RPMI8226 (cell line): ENCODE data around the gene RASGRP4.
"Not testable (repeated sequence)": the region's sequence is repeated elsewhere in the genome, so short reads cannot be mapped to it uniquely, and the experiment has no call there.

Experiments used
- DNase-seq: peaks from one replicate; pipeline ENCODE4 v3.0.0-alpha.2; 2015

The RASGRP4 gene, protein sequence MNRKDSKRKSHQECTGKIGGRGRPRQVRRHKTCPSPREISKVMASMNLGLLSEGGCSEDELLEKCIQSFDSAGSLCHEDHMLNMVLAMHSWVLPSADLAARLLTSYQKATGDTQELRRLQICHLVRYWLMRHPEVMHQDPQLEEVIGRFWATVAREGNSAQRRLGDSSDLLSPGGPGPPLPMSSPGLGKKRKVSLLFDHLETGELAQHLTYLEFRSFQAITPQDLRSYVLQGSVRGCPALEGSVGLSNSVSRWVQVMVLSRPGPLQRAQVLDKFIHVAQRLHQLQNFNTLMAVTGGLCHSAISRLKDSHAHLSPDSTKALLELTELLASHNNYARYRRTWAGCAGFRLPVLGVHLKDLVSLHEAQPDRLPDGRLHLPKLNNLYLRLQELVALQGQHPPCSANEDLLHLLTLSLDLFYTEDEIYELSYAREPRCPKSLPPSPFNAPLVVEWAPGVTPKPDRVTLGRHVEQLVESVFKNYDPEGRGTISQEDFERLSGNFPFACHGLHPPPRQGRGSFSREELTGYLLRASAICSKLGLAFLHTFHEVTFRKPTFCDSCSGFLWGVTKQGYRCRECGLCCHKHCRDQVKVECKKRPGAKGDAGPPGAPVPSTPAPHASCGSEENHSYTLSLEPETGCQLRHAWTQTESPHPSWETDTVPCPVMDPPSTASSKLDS

DNA sequence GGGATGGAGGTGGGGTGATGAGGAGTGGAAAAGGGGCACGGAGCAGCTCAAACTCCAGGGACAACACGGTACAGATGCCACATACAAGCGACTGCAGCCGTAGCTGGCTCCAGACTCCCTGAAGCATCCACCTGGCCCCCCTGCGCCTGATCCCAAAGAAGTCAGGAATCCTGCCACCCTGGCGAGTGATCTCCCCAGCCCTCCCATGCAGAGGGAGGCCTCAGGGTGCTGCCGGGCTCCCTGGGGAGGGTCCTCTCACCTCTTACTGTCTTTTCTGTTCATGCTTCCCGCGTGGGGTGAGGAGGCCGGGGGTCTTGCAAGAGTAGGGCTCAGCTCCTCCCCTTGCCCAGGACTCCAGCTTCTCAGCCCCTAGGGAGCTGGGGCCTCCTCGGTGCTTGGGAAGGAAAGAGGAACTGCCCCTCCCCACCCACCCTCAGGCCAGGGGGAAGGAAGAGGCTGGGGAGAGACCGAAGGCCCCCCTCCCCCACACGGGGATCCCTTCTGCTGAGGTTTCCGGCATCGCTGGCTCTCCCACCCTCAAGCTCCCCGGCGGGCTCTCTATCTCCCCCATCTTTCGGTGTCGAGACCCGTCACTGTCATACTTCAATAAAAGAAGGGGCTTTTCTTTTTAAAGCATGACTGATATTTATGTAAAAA, at the start of gene RASGRP4:
TSS of gene RASGRP4 (minus strand) at position 410 of the 657 bp plus-strand sequence. CDS start at position 282, 128 bp downstream.
- DNase-seq = no peak

GRCh38 chr19:38475176-38475575, 49.2 kb upstream of the RASGRP4 start:
- no peak for DNase-seq

GRCh38 chr19:38473201-38473600, 47.2 kb upstream of the RASGRP4 start:
- no peak for DNase-seq

DNA sequence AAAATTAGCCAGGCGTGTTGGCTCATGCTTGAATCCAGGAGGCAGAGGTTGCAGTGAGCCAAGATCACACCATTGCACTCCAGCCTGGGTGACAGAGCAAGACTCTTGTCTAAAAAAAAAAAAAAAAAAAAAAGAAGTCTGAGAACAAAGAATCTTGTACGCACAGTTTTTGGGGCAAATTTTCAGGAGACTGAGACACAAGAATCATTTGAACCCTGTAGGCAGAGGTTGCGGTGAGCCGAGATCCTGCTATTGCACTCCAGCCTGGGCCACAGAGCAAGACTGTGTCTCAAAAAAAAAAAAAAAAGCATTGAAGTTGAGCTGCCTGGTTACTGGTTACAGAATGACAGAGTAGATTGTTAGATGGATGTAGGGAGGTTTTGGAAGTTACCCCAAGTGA, 46.7 kb upstream of the RASGRP4 start:
- DNase-seq = not testable (repeated sequence)

DNA sequence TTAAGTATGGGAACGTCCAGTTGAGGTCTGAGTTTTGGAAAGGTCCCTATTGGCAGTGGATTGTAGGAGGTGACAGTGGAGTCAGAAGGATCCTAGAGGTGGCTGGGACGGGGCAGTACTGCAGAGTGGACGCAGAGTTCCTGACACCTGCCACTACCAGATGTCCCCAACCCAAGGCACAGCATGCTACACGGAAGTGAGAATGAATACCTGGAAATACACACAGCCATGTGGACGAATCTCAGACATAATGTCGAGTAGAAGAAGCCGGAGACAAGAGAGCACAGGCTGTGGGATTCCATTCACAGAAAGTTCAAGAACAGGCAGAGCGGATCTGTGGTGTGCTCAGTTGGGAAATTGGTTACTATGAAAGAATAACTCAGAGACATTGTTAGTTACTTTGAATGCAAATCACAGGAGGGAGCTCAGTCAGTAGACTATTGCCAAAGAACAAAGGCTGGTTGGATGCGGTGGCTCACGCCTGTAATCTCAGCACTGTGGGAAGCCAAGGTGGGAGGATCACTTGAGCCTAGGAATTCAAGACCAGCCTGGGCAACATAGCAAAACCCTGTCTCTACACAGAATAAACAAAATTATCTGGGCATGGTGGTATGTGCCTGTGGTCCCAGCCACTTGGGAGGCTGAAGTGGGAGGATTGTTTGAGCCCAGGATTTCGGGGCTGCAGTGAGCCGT, 44.9 kb upstream of the RASGRP4 start:
- no peak for DNase-seq

GRCh38 chr19:38469151-38469550, 43.1 kb upstream of the RASGRP4 start:
- no peak for DNase-seq

GRCh38 chr19:38467541-38468525, 41.8 kb upstream of the RASGRP4 start:
- DNase-seq = no peak

GRCh38 chr19:38466050-38466449, 40.0 kb upstream of the RASGRP4 start:
- no peak for DNase-seq

- no peak for DNase-seq
Measured at GRCh38 chr19:38464421-38465082, 38.5 kb upstream of the RASGRP4 start.

- DNase-seq = no peak
Measured at GRCh38 chr19:38463365-38463764, 37.3 kb upstream of the RASGRP4 start.

GRCh38 chr19:38458991-38459390, 33.0 kb upstream of the RASGRP4 start:
- DNase-seq = no peak

DNA sequence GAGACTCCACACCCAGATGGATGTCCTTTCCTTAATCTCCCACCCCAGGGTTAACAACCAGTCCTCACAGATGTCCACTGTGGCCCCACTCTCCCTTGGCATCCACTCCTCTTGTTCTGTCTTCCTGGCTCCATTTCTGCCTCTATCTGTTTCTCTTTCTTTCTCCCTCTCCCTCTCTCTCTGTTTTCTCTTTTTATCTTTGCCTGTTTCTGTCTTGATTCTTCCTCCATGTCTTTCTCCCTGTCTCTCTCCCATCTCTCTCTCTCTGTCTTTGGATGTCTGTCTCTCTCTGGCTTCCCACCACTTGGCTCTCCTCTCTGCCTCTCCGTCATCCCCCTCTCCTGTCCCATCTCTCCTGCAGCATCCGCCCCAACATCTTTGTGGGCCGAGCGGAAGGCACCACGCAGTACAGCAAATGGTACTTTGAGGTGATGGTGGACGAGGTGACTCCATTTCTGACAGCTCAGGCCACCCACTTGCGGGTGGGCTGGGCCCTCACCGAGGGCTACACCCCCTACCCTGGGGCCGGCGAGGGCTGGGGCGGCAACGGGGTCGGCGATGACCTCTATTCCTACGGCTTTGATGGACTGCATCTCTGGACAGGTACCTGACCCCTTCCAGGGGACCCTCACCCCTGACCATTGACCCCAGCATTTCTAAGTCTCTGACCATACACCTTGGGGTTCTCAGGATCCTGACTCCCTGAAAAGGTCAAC, 31.8 kb upstream of the RASGRP4 start:
- DNase-seq = no peak

DNA sequence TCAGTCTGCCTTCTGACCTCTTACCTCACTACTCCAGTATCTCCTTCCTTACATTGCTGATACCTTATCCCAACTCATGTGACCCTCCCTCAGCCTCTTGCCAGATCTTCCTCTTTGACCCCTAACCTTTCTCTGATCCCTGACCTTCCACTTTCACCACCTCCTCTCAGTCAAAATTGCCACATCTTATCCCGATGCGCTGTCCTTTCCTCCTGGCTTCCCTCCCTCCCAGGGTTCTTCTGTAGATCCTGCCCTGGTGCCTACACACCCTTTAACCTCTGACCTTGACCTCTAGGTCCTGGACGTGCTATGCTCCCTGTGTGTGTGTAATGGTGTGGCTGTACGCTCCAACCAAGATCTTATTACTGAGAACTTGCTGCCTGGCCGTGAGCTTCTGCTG, 31.2 kb upstream of the RASGRP4 start:
- no peak for DNase-seq

DNA sequence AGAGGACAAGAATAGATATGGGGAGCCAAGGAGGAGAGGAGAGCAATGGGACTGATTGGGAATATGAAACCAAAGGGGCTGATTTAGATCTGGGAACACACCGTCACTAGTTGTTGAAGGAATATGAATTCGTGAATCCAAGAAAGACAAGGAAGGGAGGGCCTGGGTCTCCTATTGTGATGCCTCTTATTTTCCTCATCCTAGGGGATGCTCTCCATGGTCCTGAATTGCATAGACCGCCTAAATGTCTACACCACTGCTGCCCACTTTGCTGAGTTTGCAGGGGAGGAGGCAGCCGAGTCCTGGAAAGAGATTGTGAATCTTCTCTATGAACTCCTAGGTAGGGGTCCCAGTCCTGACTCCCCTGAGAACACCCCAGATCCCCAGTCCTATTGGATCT, 29.0 kb upstream of the RASGRP4 start:
- DNase-seq = peak; percentile 39

DNA sequence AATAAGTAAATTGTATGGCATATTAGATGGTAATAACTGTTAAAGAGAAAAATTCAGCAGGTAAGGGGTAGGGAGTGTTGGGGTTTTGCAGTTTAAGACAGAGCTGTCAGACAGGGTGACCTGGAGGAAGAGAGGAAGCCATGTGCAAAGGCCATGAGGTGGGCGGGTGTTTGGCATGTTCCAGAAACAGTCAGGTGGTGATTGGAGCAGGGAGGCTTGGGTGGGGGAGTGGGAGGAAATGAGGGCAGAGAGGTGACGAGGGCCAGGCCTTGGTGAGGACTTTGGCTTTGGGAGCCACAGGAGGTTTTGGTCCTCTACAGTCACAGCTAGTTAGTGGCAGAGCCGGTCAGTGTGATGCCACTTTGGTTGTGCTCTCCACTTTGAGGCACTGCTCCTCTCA, 27.6 kb upstream of the RASGRP4 start:
- DNase-seq = no peak

DNA sequence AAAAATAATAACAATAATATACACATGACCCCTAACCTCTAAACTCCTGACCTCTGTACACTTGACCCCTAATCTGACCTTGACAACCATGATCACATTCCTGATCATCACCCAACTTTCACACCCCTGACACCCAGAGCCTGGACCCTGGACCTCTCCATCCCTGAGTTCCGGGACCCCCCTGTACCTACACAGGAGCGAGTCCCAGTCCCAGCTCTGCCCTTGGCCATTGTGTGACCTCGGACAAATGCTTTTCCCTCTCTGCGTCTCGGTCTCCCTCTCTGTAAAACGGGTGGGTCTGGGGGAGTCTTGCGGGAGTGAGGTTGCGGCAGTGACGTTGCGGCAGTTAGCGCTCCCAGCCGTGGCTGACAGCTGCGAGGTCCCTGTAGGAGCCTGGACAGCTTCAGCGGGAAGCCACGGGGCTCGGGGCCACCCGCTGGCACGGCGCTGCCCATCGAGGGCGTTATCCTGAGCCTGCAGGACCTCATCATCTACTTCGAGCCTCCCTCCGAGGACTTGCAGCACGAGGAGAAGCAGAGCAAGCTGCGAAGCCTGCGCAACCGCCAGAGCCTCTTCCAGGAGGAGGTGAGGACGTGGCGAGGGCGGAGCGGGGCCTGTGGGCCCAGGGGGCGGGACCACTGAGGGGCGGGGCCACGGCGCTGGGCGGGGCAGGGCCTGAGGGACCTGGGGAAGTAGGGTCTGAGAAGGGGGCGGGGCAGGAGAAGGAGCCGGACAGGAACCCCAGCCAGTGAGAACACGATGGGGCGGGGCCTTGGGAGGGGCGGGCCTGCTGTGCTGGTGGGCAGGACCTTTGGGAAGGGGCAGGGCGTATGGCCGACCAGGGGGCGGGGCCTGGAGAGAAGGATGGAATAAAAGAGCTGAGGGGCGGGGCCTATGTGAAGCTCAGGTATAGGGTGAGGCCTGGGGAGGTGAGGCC, 26.7 kb upstream of the RASGRP4 start:
- peak; percentile 16 for DNase-seq

DNA sequence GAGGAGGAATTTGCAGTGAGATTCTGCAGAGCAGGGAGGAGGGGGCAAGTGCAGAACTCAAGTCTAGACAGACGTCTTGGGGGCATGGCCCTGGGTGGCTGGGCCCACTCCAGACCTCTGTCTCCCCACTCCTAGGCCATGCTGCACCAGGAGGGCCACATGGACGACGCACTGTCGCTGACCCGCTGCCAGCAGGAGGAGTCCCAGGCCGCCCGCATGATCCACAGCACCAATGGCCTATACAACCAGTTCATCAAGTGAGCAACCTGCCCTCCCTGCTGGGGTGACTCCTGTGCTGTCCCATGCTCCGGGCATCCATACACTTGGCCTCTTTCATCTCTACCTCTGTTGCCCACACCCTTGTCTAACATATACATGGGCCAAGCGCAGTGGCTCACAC, 25.6 kb upstream of the RASGRP4 start:
- no peak for DNase-seq

DNA sequence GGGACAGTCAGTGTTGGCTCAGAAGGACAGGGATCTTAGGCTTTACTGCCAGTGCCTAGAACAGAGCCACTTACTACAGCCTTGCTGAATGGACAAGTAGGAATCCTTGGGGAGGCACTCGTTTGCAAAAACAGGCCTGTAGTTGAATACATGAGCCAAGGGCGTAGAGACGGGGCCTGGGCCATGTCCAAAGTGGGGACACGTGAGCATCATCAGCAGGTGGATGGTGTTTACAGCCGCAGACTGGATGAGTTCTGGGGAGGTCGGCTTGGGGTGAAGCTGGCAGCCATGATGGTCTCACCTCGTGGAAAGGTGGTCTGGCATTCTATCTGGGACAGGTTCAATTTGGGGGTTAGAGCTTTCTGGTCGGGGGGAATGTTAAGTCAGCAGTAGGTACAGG, 25.0 kb upstream of the RASGRP4 start:
- no peak for DNase-seq

DNA sequence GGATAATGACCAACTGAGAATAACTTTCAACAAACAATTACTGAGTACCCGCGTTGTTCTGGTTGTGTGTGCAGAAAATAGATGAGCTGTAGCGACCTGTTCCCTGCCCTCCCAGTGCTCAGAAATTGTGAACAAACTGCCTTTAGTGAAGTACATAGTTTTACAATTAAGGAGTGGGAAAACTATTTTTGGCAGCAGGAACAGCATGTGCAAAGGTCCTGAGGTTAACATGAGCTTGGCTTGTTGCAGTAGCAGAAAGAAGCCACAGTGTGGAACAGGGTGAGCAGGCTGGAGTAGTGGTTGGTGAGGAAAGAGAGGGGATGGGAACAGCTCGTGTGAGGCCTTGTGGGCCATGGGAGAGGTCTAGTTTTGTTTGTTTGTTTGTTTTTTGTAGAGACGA, 23.5 kb upstream of the RASGRP4 start:
- DNase-seq = no peak

DNA sequence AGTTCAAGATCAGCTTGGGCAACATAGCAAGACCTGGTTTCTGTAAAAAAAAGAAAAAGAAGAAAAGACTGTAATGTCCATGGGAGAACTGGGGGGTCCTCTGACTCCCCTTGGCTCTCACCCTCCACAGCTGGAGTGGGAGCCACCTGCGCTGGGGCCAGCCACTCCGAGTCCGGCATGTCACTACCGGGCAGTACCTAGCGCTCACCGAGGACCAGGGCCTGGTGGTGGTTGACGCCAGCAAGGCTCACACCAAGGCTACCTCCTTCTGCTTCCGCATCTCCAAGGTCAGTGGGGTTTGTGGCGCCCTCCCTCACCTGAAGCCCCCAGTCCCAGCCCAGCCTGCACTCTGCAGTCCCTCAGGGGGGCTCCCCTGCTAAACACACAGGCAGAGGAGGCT, 22.2 kb upstream of the RASGRP4 start:
- DNase-seq = no peak
